ENCODE data around the gene HLA-DQB1. TPM values are rescaled to one million over a fixed set of nuclear protein-coding genes. Genes with fewer than 3 reads are reported as not detected.

Gene HLA-DQB1
- total and polyA plus RNA-seq, 2 of the 8 experiments (the other 6 are each of a cell fraction or from before 2014, with no cell fraction given): 1.2 to 5.2 TPM

DNA sequence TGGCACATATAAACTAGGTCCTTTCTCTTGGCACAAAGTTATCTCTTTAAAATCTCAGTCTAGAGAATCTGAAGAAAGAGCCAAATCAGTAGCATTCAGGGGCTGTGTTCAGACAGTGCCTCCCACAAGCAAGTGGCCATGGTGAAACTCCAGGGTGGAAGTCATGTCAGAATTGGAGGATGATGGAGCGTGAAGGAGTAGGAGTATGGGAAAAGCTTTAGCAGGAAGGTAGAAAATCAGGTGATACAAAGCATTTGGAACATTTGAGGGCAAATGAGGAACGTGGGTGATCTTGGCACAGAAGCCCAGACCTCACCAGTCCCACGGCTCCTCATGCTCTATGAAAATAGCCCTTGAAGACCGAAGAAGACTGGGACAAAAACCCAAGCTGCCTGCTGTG lies 2.8 kb upstream of the HLA-DQB1 start (continued):
- TF ChIP-seq CHD2 (IDR thresholded peaks at IDR 0.05; ENCODE audit: low read length): no peak
- no peak for TF ChIP-seq HDAC2 (IDR thresholded peaks at IDR 0.05; ENCODE audit: borderline replicate concordance in 1 of 2, low read depth in 2 of 2, low read length in 2 of 2)
- no peak for TF ChIP-seq KDM5A (IDR thresholded peaks at IDR 0.05; ENCODE audit: low read length)
- TF ChIP-seq TAF7 (optimal IDR thresholded peaks at IDR 0.05; ENCODE audit: borderline replicate concordance, low read depth, low read length): no peak
- TF ChIP-seq HDAC6 (IDR thresholded peaks at IDR 0.05; ENCODE audit: low read depth, low read length): no peak

Data from H1 (cell line).